K562 (cell line): ENCODE measurements around the gene CERS6. TPM values are rescaled to one million over a fixed set of nuclear protein-coding genes. Genes with fewer than 3 reads are reported as not detected.

Source experiments
- ARID1B ChIP-seq: fragments of 450-650 bp; IDR thresholded peaks from 2 replicates; pipeline ENCODE4 v1.6.1; 2016; ENCODE audit warnings: antibody characterized with exemption, mild to moderate bottlenecking, inconsistent platforms
- ARID3A ChIP-seq: IDR thresholded peaks from 2 replicates; pipeline ENCODE4 v1.6.1; 2012; ENCODE audit warnings: low read depth, low read length, improper control_type of control experiment, borderline replicate concordance
- COPS2 ChIP-seq: fragments of 450-650 bp; conservative IDR thresholded peaks from 2 replicates; pipeline ENCODE4 v1.6.1; 2016; ENCODE audit warnings: mild to moderate bottlenecking, moderate library complexity
- DPF2 ChIP-seq: fragments of 450-650 bp; IDR thresholded peaks from 2 replicates; pipeline ENCODE4 v1.6.1; 2016
- EHMT2 ChIP-seq: fragments of 450-650 bp; IDR thresholded peaks from 2 replicates; pipeline ENCODE4 v1.6.1; 2018; ENCODE audit warnings: antibody characterized with exemption
- EP300 ChIP-seq: IDR thresholded peaks from 2 replicates; pipeline ENCODE4 v1.6.1; 2012; ENCODE audit warnings: low read length, improper control_type of control experiment
- ETV1 ChIP-seq: fragments of 450-650 bp; conservative IDR thresholded peaks from 2 replicates; pipeline ENCODE4 v1.6.1; 2016; ENCODE audit warnings: missing genetic modification characterization, control low read depth, low read depth, missing compliant biosample characterization
- ETV6 ChIP-seq, 3 experiments: fragments of 150-350 bp in 1 of 3; sonication (generic) in 1 of 3; formaldehyde crosslinking in 1 of 3; IDR thresholded peaks; 2 replicates each; pipeline versions ENCODE4 v1.6.1 to v1.8.0; 2014 to 2022; ENCODE audit warnings: borderline replicate concordance in 2 of 3, low read depth in 2 of 3, antibody characterized with exemption in 1 of 3, low read length in 1 of 3, mild to moderate bottlenecking in 1 of 3, missing genetic modification reagents in 1 of 3
- HDAC8 ChIP-seq: fragments of 450-650 bp; IDR thresholded peaks from 2 replicates; pipeline ENCODE4 v1.6.1; 2016; ENCODE audit warnings: mild to moderate bottlenecking, missing genetic modification characterization, moderate library complexity, missing compliant biosample characterization
- MEF2A ChIP-seq: IDR thresholded peaks from 2 replicates; pipeline ENCODE4 v1.6.1; 2011; ENCODE audit warnings: low read depth, mild to moderate bottlenecking, low read length, moderate library complexity; ENCODE audit not compliant: control insufficient read depth
- NCOA1 ChIP-seq: fragments of 450-650 bp; IDR thresholded peaks from 2 replicates; pipeline ENCODE4 v1.6.1; 2016; ENCODE audit warnings: low read depth
- NR2C1 ChIP-seq, 2 experiments: fragments of 450-650 bp; IDR thresholded peaks; 2 replicates each; pipeline ENCODE4 v1.6.1; 2017; ENCODE audit warnings: mild to moderate bottlenecking in 2 of 2, antibody characterized with exemption in 1 of 2, inconsistent platforms in 1 of 2, missing compliant biosample characterization in 1 of 2, missing genetic modification characterization in 1 of 2
- POLR2AphosphoS5 ChIP-seq: IDR thresholded peaks from 2 replicates; pipeline ENCODE4 v1.6.1; 2011; ENCODE audit warnings: mild to moderate bottlenecking, low read depth, low read length, moderate library complexity; ENCODE audit not compliant: control insufficient read depth, insufficient read depth
- SMAD3 ChIP-seq: fragments of 450-650 bp; formaldehyde crosslinking; conservative IDR thresholded peaks from 2 replicates; pipeline ENCODE4 v1.4.0; 2020; ENCODE audit warnings: mild to moderate bottlenecking
- SMARCA4 ChIP-seq: fragments of 450-650 bp; IDR thresholded peaks from 2 replicates; pipeline ENCODE4 v1.6.1; 2016
- SMARCA5 ChIP-seq: fragments of 450-650 bp; IDR thresholded peaks from 2 replicates; pipeline ENCODE4 v1.6.1; 2016
- VEZF1 ChIP-seq: fragments of 200-800 bp; sonication (Bioruptor generic); IDR thresholded peaks from 2 replicates; pipeline ENCODE4 v1.6.1; 2017; ENCODE audit warnings: missing genetic modification characterization, missing compliant biosample characterization
- ZNF134 ChIP-seq: fragments of 250-450 bp; sonication (Bioruptor Pico); conservative IDR thresholded peaks from 2 replicates; pipeline ENCODE4 v1.4.0; 2020
- ZNF384 ChIP-seq: IDR thresholded peaks from 2 replicates; pipeline ENCODE4 v1.6.1; 2012; ENCODE audit warnings: low read depth, low read length, improper control_type of control experiment
- ZNF57 ChIP-seq: fragments of 450-650 bp; formaldehyde crosslinking; IDR thresholded peaks from 2 replicates; pipeline ENCODE4 v1.4.0; 2020; ENCODE audit warnings: mild to moderate bottlenecking, moderate library complexity
- ZNF584 ChIP-seq: fragments of 200-800 bp; sonication (Bioruptor generic); IDR thresholded peaks from 2 replicates; pipeline ENCODE4 v1.6.1; 2016; ENCODE audit warnings: low read depth, mild to moderate bottlenecking, missing genetic modification characterization, missing compliant biosample characterization
- ZNF589 ChIP-seq: fragments of 200-800 bp; sonication (Bioruptor generic); IDR thresholded peaks from 2 replicates; pipeline ENCODE4 v1.6.1; 2016; ENCODE audit warnings: low read depth, missing genetic modification characterization, missing compliant biosample characterization
- polyA plus RNA-seq, 8 experiments: library from polyadenylated mRNA; depleted of rRNA in 4 of 8; stranded (reverse) in 5 of 8; unstranded in 3 of 8; fragments of >200 nt; fragmentation: Nextera tagmentation in 2 of 8; fragmentation: Illumina TruSeq in 1 of 8; extraction: Ambion mirVana in 2 of 8; extraction: Trizol in 1 of 8; gene quantifications; 2 replicates each; pipeline versions ENCODE4 v1.2.1 to v1.2.3, GENCODE V29; 2011 to 2014; ENCODE audit warnings: inconsistent platforms in 1 of 8, missing spikeins in 1 of 8
- total RNA-seq, 7 experiments: library from RNA; depleted of rRNA in 6 of 7; stranded (reverse); fragments of >200 nt in 6 of 7; fragmentation: Illumina TruSeq in 2 of 7; extraction: Trizol in 2 of 7; gene quantifications; 2 replicates each; pipeline versions ENCODE4 v1.2.1 to v1.2.3, GENCODE V29; 2011 to 2021; ENCODE audit warnings: low replicate concordance in 1 of 7

CERS6 gene
- total and polyA plus RNA-seq, 9 of the 15 experiments (the other 6 are each of a cell fraction or from before 2014, with no cell fraction given): 1.6 to 13.6 (median 11.4) TPM

- TF ChIP-seq ARID3A (no peak), SMARCA4 (peak; percentile 59; the same call in 1 of the 2 replicates), SMARCA5 (no peak), DPF2 (peak; percentile 57), ETV1 (tag) (peak; percentile 86), ARID1B (peak; percentile 53), ZNF57 (no peak), NR2C1 (IDR thresholded peaks at IDR 0.05) (no peak), NR2C1 (tag; IDR thresholded peaks at IDR 0.05) (0 out of 2 replicates have a peak, but pooled peaks have one; percentile 5), EP300 (peak; percentile 35; the same call in 1 of the 2 replicates), SMAD3 (CRISPR knock-in tag) (0 out of 2 replicates have a peak, but pooled peaks have one; percentile 31), ETV6 (IDR thresholded peaks at IDR 0.05; ENCODE audit: borderline replicate concordance in 1 of 2, low read depth in 2 of 2, low read length in 1 of 2) (peak in 1 of 2 experiments; percentile 67; a peak in 2 of 4 replicates), ETV6 (CRISPR knock-in tag; IDR thresholded peaks at IDR 0.05; ENCODE audit: borderline replicate concordance) (no peak), NCOA1 (0 out of 2 replicates have a peak, but pooled peaks have one; percentile 26), ZNF384 (peak; percentile 90), VEZF1 (CRISPR knock-in tag) (0 out of 2 replicates have a peak, but pooled peaks have one; percentile 16), HDAC8 (no peak), POLR2AphosphoS5 (no peak), EHMT2 (0 out of 2 replicates have a peak, but pooled peaks have one; percentile 54), ZNF589 (CRISPR knock-in tag) (peak; percentile 82), MEF2A (0 out of 2 replicates have a peak, but pooled peaks have one; percentile 21), ZNF134 (CRISPR knock-in tag) (peak; percentile 32; the same call in 1 of the 2 replicates), ZNF584 (CRISPR knock-in tag) (peak; percentile 28; the same call in 1 of the 2 replicates), COPS2 (no peak)
These were observed 301.2 kb downstream of the CERS6 start (continued) for GRCh38 chr2:168757223-168757622.
